HPDE6-E6E7 (cell line): ENCODE results near the gene IL1RAPL1.
"Not testable (repeated sequence)": the region's sequence is repeated elsewhere in the genome, so short reads cannot be mapped to it uniquely, and the experiment has no call there.

Experiments used
- DNase-seq: peaks from one replicate; pipeline ENCODE4 v3.0.0; 2011; ENCODE audit warnings: missing footprints; ENCODE audit errors: extremely low spot score

The IL1RAPL1 gene

DNA sequence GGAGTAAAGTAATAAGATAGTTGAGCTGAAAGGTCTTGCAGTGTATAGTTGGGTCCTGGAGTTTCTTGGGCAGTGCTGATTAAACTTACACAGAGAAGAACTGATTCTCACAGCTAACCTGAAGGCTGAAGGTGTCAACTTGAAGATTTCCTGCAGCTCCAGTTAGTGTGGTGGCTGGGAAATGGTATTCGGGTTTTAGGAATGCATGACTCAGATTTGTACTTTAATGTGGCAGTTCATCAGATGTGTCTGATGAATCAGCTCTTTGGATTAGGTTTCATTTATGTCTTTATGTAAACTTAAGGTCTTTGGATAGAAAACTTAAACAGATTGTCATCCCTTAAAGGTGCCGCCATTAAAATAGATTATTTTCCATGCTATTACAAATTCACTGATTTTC is 200.0 kb downstream of the IL1RAPL1 start:
- DNase-seq: peak; percentile 55

DNA sequence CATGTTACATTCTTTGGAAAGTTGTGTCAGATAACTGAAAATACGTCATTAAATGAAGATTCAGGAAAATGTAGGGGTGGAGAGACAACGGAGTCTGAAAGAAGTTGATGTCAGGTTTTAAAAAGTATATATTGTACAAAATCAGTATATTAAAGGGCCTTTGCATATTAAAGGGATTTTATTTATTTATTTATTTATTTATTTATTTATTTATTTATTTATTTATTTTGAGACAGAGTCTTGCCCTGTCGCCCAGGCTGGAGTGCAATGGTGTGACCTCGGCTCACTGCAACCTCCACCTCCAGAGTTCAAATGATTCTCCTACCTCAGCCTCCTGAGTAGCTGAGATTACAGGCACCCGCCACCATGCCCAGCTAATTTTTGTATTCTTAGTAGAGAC is 213.4 kb downstream of the IL1RAPL1 start:
- not testable (repeated sequence) for DNase-seq

DNA sequence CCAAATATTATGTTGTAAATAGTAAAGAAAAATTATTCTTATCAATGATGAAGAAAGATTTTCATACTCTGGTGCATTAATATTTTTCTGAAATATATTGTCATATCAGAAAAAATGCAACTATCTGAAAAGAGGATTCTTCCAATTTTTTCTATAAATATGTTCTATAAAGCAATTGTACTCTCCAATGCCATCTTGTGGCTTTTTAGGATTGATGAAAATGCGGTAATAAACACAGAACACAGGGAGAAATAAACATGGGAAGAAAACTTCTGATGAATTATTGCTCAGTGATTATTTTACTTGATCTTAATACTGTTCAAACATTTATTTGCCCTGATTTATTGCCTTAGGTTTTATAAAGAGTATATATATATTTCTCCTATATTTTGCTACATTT is 215.4 kb downstream of the IL1RAPL1 start:
- no peak for DNase-seq

DNA sequence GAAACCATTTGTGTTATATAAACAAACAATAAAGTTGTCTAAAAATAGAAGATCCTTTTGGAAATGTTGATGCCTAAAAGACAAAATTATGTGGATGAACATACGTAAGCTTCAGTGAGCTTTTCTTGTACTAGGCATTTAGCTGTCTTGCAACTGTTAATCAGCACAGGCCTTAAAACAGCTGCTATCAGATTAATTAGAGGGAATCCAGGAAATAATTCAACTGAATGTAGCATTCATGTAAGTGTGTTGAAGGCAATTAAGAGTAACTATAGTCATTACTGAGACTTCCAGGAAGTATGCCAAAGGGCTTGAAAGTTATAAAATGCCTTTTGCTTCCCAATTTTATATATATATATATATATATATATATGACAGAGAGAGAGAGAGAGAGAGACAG is 248.7 kb downstream of the IL1RAPL1 start:
- DNase-seq: no peak

DNA sequence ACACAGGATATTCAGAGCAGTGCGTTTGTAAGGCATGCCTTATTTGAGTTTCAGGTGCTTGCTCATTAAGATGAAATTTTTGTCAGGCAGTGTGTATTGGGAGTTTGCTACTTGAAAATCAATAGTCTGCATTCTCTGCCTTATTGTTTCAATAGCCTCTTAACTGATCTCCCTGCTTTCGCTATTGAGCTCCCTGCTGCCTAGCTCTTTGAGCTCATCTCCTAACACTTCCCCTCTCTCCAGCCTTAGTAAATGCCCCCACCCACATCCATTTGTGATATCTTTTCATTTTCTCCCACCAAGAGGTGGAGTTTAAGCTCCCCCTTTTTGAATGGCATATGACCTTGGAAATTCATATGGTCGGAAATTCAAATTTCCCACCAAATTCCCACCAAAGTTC is 256.6 kb downstream of the IL1RAPL1 start:
- no peak for DNase-seq

DNA sequence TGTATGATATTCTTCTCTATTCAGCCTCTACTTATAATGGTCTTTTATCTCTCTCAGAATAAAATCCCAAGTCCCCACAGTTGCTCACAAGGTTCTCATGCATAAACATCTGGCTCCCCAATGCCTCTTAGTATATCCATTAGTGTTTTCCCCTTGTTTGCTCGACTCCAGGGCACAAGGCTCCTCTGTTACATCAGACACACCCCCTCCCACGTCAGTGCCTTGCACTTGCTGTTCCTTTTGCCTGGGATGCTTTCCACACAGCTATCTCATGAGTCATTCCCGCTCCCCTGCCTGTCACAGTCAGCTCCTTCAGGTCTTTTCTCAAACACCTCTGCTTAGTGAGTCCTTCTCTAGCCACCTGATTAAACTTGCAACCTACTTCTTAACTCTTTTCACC is 260.2 kb downstream of the IL1RAPL1 start:
- peak; percentile 20 for DNase-seq

DNA sequence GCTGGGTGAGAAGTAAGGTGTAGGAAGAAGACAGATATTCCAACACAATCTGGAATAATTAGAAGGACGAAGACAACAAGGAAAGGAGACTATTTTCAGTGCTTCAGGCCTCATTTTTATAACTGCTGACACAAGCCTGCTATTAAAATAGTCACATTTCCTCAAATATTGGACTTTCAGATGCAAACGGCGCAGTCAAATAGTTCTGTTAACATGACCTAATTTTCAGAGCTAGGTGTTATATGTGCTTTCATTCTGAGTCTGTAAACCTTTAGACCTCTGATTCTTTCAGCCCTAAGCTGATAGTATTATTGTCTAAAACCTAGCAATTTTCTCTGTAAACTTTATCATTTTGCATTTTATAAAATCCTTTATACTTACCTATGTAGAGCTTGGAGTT is 261.5 kb downstream of the IL1RAPL1 start:
- no peak for DNase-seq

DNA sequence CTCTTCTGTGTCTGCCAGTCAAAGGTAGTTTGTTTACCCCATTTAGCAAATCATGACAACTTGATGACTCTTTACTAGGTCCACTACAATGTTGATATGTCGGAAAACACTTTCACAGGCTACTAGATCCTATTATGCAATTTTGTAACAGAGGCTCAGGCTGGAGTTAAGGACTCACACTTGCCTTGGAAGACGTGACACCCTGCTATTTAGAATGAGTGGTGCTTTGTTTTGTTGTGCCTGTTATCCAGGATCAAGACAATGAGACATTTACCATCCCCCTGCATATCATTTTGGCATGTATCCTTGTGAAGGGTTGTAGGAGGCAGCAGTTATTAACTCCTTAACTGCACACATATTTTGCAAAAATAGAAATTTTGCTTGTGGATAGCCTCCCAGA is 263.7 kb downstream of the IL1RAPL1 start:
- DNase-seq: no peak

DNA sequence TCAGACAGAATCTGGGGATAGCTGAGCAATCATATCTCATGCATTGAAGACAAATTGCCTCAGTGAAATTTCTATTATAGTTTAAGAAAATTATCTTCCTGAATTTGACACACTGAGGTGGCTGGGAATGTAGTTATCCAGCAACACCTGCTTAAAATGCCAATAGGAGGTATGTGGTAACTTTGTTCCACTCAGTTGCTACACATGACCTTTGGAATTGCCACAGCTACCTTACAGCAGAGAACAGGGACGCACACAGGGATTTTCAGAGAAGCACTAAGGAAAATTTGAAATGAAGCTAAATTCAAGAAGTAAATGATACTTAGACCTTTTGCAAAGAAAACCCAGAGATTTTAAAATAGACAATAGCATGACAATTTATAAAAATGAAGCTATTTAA is 264.6 kb downstream of the IL1RAPL1 start:
- DNase-seq: no peak

DNA sequence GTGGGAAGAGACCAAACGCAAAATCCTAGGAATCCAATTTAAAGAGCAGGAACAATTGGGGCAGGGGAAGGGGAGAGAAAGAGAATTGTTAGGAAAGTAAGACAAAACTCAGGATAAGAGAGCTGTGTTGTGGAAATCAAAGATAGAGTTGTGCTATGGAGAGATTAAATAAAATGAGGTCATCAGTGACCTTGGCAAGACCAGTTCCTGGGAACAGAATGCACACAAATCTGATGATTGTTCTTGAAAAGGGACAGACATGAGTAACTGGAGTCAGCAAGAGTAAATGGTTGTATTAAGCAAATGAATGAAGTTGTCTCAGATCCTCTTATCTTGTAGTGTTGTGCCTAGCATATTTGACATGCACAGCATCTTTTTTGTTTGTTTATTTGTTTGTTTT is 267.4 kb downstream of the IL1RAPL1 start:
- DNase-seq: no peak

DNA sequence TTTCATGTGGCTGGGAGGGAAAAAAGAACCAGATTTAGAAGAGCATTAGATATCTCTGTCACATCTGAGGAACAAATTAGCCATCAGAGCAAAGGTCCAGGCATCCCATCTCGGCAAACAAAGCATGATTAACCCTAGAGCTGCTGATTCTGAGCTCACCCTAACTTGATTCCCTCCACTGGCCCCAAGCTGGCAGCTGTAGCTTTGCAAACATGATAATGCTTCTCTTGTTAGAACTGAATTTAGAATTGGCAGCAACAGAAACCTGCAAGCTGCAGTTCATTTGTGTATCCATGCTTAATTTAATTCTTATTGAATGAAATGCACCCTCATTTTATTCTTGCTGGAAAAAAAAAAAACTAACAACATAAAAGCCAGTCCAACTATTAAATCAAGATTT is 289.2 kb downstream of the IL1RAPL1 start:
- DNase-seq: no peak

DNA sequence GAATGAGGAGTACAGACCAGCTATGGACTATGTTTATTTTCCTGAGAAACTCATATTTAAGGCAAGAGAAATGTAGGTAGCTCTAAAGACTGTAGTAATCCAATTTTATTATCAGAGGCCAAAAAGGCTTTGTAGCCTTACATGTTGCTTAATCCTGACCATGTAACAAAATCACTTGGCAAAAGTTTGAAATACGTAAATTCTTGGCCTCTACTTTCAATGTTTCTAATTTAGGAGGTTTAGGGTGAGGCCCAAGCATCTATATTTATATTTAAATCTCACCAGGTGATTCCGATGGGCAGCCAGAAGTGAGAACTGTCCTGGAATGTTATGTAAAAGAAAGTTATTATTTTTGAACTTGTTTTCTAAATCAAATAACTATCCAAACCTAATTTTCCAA is 289.7 kb downstream of the IL1RAPL1 start:
- no peak for DNase-seq

DNA sequence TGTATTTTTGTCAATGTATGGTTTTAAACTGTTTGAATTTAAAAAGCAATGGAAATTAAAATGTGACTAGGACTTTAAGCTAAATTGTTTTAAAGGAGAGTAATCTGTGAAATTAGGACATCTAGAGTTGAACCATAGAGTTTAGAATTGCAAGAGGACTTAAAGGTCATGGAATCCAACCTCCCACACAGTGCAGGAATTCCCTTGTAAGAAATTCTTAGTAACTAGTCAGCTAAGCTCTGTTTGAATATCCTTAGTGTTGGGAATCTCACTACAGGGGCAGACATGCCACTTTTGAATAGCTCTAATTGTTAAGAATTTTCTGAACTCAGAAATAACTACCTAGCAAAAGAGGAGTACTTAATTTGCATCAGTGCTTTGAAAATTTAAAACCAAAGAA is 292.9 kb downstream of the IL1RAPL1 start:
- DNase-seq: no peak

DNA sequence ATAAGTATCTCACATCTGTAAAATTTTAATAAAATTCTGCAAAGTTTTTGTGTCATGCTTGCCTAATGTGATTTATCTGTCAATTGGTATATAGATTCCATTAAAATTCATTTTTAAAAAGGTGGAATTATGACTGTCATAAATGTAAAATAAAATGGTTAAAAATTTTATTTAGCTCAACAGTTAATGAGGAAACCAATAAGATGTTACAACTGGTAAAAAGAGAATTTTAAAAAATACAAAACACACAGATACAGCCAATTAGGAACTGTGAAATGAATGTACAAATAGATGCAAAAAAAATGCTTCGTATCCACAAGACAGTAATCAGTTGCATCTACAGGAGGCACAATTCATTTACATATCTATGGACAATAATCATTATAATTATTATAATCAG is 297.6 kb downstream of the IL1RAPL1 start:
- no peak for DNase-seq

DNA sequence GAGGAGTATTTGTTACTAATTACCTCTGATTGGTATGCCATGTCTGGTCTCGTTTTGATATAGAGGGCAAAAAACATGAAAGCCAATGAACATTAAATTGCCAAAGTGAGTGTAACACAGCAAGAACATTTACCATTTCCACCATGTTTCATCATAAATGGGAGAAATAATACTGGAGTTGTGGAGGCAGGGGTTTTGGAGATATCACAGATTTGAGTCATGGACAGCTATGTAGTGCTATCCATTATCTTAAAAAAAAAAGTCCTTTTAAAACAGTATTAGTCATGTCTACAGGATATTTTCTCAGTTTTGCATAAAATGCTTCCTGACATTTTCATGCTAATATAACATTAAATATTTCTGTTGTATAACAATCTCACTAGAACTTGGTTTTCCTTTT is 301.2 kb downstream of the IL1RAPL1 start:
- no peak for DNase-seq

DNA sequence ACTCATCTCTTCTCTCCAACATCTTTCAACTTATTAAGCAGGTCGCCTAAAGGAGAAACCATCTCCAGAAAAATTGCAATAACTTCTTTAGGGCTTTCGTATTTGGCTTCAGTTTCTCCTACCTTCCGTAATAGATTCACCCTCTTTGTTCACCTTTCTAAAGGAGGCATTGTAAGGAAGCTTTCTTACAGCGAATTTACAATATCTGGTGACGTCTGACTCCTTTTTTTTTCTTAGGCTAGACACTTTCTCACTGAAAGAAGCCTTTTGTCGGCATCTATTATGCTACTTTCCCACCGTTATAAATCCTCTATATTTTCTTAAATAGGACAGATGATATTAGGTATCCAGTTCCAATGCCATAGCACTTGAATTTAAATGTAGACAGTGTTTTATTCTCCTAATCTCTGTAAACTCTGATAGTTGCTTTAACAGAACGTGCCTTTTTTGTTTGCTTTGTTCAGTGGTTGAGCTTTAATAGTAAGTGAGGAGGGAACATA is 302.4 kb downstream of the IL1RAPL1 start:
- no peak for DNase-seq

DNA sequence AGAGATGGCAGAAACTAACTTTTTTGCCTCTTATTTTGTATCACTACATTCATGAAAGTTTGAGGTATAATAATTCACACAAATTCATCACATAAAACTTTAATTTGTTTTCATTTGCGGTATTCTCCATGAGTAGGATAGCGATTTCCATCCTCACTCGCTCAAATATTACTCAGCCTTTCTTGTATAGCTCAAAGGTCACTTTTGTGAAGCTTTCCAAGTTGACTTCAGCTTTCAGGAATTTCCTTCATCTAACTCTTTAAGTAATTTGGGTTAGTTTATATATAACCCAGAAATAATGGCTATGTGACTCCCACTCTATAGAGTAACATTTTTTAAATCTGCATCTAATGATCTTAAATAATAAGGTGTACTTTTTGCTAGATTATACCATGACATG is 314.4 kb downstream of the IL1RAPL1 start:
- DNase-seq: no peak

DNA sequence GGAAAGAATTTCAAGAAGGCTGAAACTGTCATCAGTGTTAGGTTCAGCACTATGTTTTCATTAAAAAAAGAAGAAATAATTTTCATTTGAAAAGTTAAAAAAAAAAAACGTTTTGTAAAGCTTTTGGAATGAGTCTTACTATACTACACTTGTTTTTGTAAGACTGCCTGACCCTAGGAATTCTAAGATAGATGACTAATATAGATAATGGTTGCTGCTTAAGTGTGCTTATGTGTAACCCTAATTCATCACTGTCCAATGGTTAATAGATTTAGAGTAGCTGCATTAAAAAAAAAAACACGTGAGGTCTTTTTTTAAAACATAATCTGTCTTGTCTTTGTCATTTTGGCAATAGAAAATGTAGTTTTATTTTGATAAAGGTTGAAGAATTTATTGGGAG is 323.2 kb downstream of the IL1RAPL1 start:
- no peak for DNase-seq

DNA sequence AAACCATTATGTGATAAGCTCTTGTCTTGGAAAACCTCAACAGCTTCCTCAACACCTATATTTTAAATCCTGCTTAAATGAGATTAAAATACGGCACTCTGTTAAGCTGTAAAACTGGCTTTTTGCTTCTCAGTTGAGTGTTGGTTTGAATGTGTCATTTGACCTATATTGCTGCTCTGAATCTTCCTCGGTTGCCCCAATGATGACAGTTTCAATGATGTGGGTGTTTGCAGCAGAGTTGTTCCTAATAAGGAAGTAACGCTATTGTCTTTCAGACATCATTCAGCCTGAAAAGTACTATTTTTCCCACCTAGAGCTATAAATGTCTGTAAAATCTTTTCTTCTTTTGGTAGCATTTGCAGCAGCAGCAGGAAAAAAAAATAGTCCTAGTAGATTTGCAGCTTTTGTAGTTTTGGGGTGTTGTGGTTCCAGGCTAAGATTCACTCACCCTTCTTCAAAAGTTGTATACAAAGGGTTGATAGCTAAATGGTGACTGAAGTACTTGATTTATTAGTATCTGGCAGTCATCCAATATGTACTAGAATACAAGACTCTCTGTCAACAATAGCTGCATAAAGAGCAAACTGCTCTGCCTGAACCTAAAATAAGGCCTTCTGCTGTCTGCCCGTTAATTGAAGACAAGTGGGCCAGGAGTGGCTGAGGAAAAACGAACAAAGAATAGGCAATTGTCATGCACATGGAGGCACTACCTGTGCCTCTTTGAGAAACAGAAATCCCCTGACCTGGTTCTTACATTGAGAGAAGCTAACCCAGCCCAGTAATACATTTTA is 333.1 kb downstream of the IL1RAPL1 start:
- no peak for DNase-seq

DNA sequence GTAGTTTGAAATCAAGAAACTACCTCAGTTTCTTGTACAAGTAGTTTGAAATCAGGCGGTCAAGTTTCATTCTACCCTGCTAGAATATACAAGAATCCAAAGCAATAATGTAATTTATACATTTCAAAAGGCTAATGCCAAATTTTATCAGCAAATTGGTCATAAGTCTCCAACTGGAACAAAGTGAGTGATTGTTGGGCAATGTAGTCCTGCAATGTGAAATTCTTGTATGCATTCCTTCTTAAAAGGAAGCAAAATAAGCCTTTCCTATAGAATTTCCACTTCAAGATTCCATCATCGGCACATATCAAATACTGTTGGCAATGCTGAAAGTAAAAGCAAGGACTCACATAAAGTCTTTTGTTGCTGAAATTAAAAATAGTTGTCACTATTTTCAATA is 334.9 kb downstream of the IL1RAPL1 start:
- DNase-seq: no peak

DNA sequence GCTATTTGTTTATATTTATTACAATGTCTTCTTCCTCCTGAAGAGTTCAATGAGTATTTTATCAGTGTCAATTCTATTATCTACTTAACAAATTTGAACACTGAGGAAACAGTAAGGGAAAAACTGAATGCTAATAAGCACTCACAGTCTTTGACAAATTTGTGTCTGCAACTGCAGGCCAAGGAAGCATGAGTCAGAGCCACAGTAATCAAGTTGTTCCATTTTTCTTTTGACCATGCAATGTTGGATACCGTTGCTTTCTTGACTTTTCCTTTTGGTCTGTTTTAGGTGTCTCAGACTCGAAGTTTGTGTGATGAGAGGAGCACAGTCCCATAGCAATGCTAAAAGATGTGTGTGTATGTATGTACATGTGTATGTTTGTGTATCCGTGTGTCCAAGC is 359.6 kb downstream of the IL1RAPL1 start:
- DNase-seq: no peak

DNA sequence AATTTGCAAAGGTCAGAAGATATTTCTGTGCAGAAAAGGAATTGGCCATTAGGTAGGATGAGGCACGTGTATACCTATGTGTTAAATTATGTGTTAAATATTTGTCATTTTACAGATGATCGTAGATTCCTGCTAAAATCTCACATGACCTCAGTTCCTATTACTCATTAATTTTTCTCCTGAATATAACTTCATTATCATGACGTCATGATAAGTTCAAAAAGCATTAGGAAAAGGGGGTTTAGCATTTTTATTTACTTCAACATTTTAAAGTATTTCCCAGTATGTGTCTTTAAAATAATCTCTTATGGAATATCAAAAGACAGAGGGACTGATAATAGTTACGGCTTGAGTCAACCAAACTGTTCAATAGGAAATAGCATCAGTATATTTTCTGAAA is 372.8 kb downstream of the IL1RAPL1 start:
- no peak for DNase-seq

DNA sequence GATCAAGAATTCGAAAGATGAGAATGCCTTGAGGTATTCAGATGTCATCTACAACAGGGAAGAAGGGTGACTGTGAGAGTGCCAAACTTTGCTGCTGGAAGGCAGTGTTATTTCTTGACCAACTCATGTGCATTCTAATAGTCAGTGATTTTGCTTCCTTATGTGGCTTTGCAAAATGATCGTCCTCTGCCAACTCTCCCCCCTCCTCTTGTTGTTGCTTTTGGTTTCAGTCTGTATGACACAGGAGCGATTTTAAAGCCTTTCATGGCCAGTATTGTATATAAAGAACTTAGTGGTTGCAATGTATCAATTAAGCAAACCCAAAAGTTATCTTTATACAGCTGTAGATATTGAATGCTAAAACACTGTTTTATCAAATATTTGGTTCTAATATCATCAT is 379.1 kb downstream of the IL1RAPL1 start:
- no peak for DNase-seq

DNA sequence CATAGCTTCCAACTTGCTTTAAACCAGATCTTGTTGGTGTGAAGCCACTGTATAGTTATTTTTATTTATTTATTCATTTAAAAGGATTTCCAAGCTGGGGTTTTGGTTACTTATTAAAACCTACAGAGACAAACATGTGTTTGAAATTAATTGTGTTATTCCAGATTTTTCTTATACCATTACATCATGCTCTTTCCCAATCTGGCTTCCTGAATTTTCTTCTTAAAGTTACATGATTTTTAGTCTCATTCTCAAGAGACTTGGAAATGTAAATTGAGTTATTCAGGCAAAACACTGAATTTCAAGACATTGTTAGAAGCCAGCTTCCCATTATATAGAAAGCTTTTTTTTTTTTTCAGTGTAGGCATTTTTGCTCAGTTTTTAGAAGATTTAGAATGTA is 381.9 kb downstream of the IL1RAPL1 start:
- DNase-seq: no peak
